Epithelial cell of alveolus of lung (primary cell): ENCODE measurements around the gene SKAP2. TPM values are rescaled to one million over a fixed set of nuclear protein-coding genes. Genes with fewer than 3 reads are reported as not detected.

Source experiments
- total RNA-seq: library from RNA; depleted of rRNA; stranded (reverse); fragments of >200 nt; gene quantifications from 2 replicates; pipeline ENCODE4 v1.2.1, GENCODE V29; 2015

Gene SKAP2, protein sequence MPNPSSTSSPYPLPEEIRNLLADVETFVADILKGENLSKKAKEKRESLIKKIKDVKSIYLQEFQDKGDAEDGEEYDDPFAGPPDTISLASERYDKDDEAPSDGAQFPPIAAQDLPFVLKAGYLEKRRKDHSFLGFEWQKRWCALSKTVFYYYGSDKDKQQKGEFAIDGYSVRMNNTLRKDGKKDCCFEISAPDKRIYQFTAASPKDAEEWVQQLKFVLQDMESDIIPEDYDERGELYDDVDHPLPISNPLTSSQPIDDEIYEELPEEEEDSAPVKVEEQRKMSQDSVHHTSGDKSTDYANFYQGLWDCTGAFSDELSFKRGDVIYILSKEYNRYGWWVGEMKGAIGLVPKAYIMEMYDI
- 27.4 and 40.0 TPM in 2 replicates for total RNA-seq

DNA sequence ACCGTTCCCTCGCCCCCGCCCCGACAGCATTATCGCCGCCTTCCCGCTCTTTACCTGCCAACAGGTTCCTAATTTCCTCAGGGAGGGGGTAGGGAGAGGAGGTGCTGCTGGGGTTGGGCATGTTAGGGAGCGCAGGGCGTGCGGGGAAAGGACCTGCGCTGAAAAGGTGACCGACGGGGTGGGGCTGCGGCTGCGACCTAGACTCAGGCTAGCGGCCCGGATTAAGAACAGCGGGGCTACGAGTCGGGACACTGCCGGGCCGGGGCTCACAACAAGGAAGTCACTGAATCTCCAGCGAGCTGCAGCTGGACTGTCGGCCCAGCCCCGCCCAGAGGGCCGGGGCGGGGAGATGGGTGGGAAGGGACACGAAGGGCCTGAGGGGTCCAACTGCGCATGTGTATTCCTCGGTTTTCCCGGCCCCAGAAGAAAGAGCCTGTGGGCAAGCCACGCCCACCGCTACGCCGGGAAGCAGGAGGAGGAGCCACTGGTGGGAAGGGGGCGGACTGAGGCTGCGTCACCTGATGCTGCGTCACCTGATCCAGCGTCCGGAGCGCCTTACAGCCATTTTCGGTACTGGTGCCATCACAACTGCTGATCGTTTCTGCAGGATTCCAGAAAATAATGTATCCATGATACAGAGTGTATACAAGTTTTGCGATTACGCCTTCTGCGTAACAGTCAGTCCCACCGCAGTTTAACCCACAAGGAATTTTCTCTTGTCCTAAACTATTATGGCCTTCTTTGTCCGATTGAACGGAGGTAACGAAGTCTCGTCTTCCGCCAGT lies at the start of gene SKAP2:
Gene SKAP2, minus strand, starts transcription at position 282 of the 785 bp plus-strand sequence. Its CDS starts 161 bp downstream, at position 121.

Other genes with a start within 250 kb of the SKAP2 start
- 1.4 and 3.9 TPM in 2 replicates for gene HOXA1, start 231.4 kb upstream of the SKAP2 start, total RNA-seq
- 2.8 and 3.3 TPM in 2 replicates for gene HOXA2, start 238.1 kb upstream of the SKAP2 start, total RNA-seq